ENCODE data around the gene EHF. TPM values are rescaled to one million over a fixed set of nuclear protein-coding genes. Genes with fewer than 3 reads are reported as not detected.

EHF gene
- total and polyA plus RNA-seq, 2 donors (not counting 1 experiment from before 2014, with no cell fraction given), result 0.51 TPM; not detected in 1

DNA sequence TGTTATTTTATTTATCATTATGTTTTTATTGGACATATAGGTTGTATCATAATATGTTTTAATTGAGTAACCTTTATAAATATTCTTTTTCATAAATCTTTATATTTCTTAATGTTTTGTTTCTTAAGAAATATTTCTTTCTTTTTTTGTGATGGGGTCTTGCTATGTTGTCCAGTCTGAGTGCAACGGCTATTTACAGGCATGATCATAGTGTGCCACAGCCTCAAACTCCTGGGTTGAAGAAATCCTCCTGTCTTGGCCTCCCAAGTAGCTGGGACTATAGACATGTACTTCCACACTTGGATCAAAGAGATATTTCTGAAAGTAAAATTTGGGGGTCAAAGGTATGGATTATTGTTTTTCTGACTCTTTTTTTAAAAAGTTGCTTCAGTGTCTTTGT is 53.1 kb downstream of the EHF start:
- Histone ChIP-seq H3K9me3 (ENCODE audit: control insufficient read depth, insufficient read depth, low read depth, low read length) (no peaks in the 10 kb centered on the region), H3K9ac (ENCODE audit: insufficient read depth, low read length) (no peak overlapping the region), H4K20me1 (ENCODE audit: control insufficient read depth, extremely low read depth, insufficient read depth, low read length) (no peaks in the 10 kb centered on the region), H2AFZ (ENCODE audit: low read length) (no peak overlapping the region), H3K4me3 (replicated peaks in 1 of 4; ENCODE audit: control extremely low read depth in 1 of 4, insufficient read depth in 1 of 4, low read depth in 3 of 4, low read length in 4 of 4) (no peak overlapping the region), H3K4me2 (ENCODE audit: extremely low read depth, insufficient read depth, low read length) (no peak overlapping the region), H3K36me3 (ENCODE audit: control insufficient read depth, insufficient read depth, low read length) (no peaks in the 10 kb centered on the region), H3K79me2 (ENCODE audit: control insufficient read depth, insufficient read depth, low read length) (no peaks in the 10 kb centered on the region), H3K4me1 (ENCODE audit: control insufficient read depth, extremely low read depth, insufficient read depth, low read length) (no peaks in the 10 kb centered on the region), H3K27me3 (ENCODE audit: control insufficient read depth, insufficient read depth, low read length) (no peaks in the 10 kb centered on the region), H3K27ac (ENCODE audit: insufficient read depth, low read length) (no peak overlapping the region)
- no peak for DNase-seq (ENCODE audit: low read depth in 2 of 2)
- TF ChIP-seq, protein P1, sequence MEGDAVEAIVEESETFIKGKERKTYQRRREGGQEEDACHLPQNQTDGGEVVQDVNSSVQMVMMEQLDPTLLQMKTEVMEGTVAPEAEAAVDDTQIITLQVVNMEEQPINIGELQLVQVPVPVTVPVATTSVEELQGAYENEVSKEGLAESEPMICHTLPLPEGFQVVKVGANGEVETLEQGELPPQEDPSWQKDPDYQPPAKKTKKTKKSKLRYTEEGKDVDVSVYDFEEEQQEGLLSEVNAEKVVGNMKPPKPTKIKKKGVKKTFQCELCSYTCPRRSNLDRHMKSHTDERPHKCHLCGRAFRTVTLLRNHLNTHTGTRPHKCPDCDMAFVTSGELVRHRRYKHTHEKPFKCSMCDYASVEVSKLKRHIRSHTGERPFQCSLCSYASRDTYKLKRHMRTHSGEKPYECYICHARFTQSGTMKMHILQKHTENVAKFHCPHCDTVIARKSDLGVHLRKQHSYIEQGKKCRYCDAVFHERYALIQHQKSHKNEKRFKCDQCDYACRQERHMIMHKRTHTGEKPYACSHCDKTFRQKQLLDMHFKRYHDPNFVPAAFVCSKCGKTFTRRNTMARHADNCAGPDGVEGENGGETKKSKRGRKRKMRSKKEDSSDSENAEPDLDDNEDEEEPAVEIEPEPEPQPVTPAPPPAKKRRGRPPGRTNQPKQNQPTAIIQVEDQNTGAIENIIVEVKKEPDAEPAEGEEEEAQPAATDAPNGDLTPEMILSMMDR (conservative IDR thresholded peaks at IDR 0.05 in 1 of 2, IDR thresholded peaks at IDR 0.05 in 1 of 2; ENCODE audit: low read depth in 1 of 2, low read length in 2 of 2), result no peak
- TF ChIP-seq EZH2 (IDR thresholded peaks at IDR 0.05; ENCODE audit: low read length, missing control alignments), result no peak

DNA sequence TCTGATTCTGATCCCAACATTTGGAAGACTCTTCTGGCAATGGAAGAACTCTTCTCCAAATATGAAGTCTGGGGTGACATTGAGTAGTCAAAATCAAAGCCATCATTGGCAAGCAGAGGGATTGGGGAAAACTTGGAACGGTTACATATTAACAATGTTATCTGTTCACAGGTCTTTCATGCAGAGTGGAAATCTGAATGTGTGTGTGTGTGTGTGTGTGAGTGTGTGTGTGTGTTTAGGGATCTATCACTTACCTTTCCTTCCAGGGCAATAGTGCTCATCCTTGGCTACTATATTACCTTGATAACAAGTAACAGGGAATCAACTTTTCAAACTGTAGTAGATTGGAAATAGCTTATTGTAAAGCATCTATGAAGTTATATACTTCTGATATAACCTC is 55.3 kb downstream of the EHF start:
- no peak overlapping the region for H3K9ac ChIP-seq (ENCODE audit: insufficient read depth, low read length)
- TF ChIP-seq EZH2 (IDR thresholded peaks at IDR 0.05; ENCODE audit: low read length, missing control alignments), result no peak
- TF ChIP-seq, protein P1 (conservative IDR thresholded peaks at IDR 0.05 in 1 of 2, IDR thresholded peaks at IDR 0.05 in 1 of 2; ENCODE audit: low read depth in 1 of 2, low read length in 2 of 2), result no peak
- no peaks in the 10 kb centered on the region for H3K9me3 ChIP-seq (ENCODE audit: control insufficient read depth, insufficient read depth, low read depth, low read length)

DNA sequence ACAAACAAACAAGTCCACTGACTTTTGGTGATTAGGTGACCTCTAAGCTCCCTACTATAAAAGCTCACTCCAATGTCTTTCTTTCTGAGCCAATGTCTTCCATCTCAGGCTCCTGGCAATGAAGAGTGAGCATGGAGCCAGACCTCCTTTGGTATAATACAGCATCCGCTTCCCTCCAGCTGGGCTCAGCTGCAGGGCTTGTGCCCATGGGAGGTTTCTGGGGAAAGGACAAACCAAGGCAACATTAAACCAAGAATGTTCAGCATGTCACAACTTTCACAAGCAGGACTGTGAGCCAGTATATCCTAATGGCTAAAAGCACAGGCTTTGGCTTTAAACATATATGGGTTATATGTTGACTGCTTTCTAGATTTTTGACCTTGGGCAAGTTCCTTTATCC is 58.8 kb downstream of the EHF start:
- DNase-seq (ENCODE audit: low read depth in 2 of 2), result peak in 1 of 2 donors; percentile 22
- no peak overlapping the region for H3K4me3 ChIP-seq (replicated peaks in 1 of 4; ENCODE audit: control extremely low read depth in 1 of 4, insufficient read depth in 1 of 4, low read depth in 3 of 4, low read length in 4 of 4)
- H3K27ac ChIP-seq (ENCODE audit: insufficient read depth, low read length), result no peak overlapping the region
- TF ChIP-seq, protein P1 (conservative IDR thresholded peaks at IDR 0.05 in 1 of 2, IDR thresholded peaks at IDR 0.05 in 1 of 2; ENCODE audit: low read depth in 1 of 2, low read length in 2 of 2), result no peak
- TF ChIP-seq EZH2 (IDR thresholded peaks at IDR 0.05; ENCODE audit: low read length, missing control alignments), result no peak
- no peak overlapping the region for H3K4me2 ChIP-seq (ENCODE audit: extremely low read depth, insufficient read depth, low read length)
- H2AFZ ChIP-seq (ENCODE audit: low read length), result no peak overlapping the region
- H3K27me3 ChIP-seq (ENCODE audit: control insufficient read depth, insufficient read depth, low read length), result no peaks in the 10 kb centered on the region
- no peaks in the 10 kb centered on the region for H3K79me2 ChIP-seq (ENCODE audit: control insufficient read depth, insufficient read depth, low read length)
- no peaks in the 10 kb centered on the region for H3K9me3 ChIP-seq (ENCODE audit: control insufficient read depth, insufficient read depth, low read depth, low read length)
- H3K36me3 ChIP-seq (ENCODE audit: control insufficient read depth, insufficient read depth, low read length), result no peaks in the 10 kb centered on the region
- H3K4me1 ChIP-seq (ENCODE audit: control insufficient read depth, extremely low read depth, insufficient read depth, low read length), result peaks cover 4% of the 10 kb centered on the region
- H4K20me1 ChIP-seq (ENCODE audit: control insufficient read depth, extremely low read depth, insufficient read depth, low read length), result no peaks in the 10 kb centered on the region
- no peak overlapping the region for H3K9ac ChIP-seq (ENCODE audit: insufficient read depth, low read length)

More for the DNA sequence above, 55.3 kb downstream of the EHF start:
- no peak for DNase-seq (ENCODE audit: low read depth in 2 of 2)
- Histone ChIP-seq H3K4me1 (ENCODE audit: control insufficient read depth, extremely low read depth, insufficient read depth, low read length) (peaks cover 1% of the 10 kb centered on the region), H4K20me1 (ENCODE audit: control insufficient read depth, extremely low read depth, insufficient read depth, low read length) (no peaks in the 10 kb centered on the region), H2AFZ (ENCODE audit: low read length) (no peak overlapping the region), H3K36me3 (ENCODE audit: control insufficient read depth, insufficient read depth, low read length) (no peaks in the 10 kb centered on the region), H3K4me3 (replicated peaks in 1 of 4; ENCODE audit: control extremely low read depth in 1 of 4, insufficient read depth in 1 of 4, low read depth in 3 of 4, low read length in 4 of 4) (no peak overlapping the region), H3K27me3 (ENCODE audit: control insufficient read depth, insufficient read depth, low read length) (no peaks in the 10 kb centered on the region), H3K4me2 (ENCODE audit: extremely low read depth, insufficient read depth, low read length) (no peak overlapping the region), H3K79me2 (ENCODE audit: control insufficient read depth, insufficient read depth, low read length) (no peaks in the 10 kb centered on the region), H3K27ac (ENCODE audit: insufficient read depth, low read length) (no peak overlapping the region)

Data from fibroblast of lung (primary cell).